HepG2 (cell line): ENCODE data around the gene CCNH.

ENCODE experiments used
- PCBP2 ChIP-seq: fragments of 200-400 bp; formaldehyde crosslinking; optimal IDR thresholded peaks from 2 replicates; pipeline ENCODE3; 2018; ENCODE audit warnings: low read length, low read depth; ENCODE audit not compliant: poor library complexity, severe bottlenecking
- ZNF891 ChIP-seq: sonication (generic); formaldehyde crosslinking; IDR thresholded peaks from 2 replicates; pipeline ENCODE4 v1.5.0; 2020; ENCODE audit warnings: mild to moderate bottlenecking, missing genetic modification reagents
- TF ChIP-seq, protein P1 (sequence below): sonication (generic); formaldehyde crosslinking; IDR thresholded peaks from 2 replicates; pipeline ENCODE4 v1.5.0; 2020; ENCODE audit warnings: mild to moderate bottlenecking, missing genetic modification reagents, moderate library complexity

DNA sequence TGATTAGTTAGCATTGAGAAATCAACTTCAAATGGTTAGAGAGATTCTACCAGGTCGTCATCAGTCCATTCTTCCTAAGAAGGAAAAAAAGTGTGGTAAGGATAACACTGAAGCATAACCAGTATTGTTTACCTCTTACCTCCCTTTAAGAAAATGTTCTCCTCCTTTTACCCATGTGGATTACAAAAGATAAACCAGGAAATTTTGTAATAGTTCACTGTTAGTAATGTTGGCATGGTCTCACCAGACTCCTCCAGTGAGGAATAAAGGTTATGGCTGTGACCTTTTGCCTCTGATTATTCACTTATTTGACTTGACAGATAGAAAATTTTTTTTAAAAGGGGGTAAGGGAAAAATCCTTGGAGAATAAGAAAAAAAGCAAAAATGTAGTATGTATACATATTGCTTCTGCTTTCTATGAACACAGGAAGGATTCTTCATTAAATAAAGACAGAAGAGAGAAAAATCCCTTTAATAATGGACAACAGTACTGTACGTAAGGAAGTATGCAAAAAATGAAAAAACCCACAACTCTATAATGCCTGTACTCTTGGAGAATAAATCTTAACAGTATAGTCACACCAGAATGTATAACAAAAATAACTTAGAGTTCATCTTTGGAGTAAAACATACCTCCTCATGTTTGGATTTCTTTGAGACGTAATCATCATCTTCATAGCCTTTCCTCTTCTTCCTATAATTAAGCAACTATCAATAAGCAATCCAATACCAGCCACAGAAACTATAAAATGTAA lies 18.1 kb downstream of the CCNH start:
- no peak for TF ChIP-seq PCBP2
- TF ChIP-seq, protein P1, sequence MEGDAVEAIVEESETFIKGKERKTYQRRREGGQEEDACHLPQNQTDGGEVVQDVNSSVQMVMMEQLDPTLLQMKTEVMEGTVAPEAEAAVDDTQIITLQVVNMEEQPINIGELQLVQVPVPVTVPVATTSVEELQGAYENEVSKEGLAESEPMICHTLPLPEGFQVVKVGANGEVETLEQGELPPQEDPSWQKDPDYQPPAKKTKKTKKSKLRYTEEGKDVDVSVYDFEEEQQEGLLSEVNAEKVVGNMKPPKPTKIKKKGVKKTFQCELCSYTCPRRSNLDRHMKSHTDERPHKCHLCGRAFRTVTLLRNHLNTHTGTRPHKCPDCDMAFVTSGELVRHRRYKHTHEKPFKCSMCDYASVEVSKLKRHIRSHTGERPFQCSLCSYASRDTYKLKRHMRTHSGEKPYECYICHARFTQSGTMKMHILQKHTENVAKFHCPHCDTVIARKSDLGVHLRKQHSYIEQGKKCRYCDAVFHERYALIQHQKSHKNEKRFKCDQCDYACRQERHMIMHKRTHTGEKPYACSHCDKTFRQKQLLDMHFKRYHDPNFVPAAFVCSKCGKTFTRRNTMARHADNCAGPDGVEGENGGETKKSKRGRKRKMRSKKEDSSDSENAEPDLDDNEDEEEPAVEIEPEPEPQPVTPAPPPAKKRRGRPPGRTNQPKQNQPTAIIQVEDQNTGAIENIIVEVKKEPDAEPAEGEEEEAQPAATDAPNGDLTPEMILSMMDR (CRISPR knock-in tag) = no peak
- TF ChIP-seq ZNF891 = no peak
